Activated naive CD4-positive, alpha-beta T cell treated with anti-CD3 and anti-CD28 coated beads for 36 hours (primary cell): ENCODE measurements around the gene CYBRD1. TPM values are rescaled to one million over a fixed set of nuclear protein-coding genes. Genes with fewer than 3 reads are reported as not detected.

Source experiments
- CTCF ChIA-PET: fragments of 350-600 bp; sonication (Branson Sonifier 250); formaldehyde crosslinking; loops from one replicate; lab custom pipeline; 2021; ENCODE audit warnings: antibody characterized with exemption; lab: Charles Lee
- DNase-seq: peaks from one replicate; pipeline ENCODE4 v3.0.0-alpha.2; 2020
- H3K27ac Mint-ChIP-seq: one replicate; pipeline ENCODE4 v1.8.0; 2021; ENCODE audit warnings: mild to moderate bottlenecking, mixed read lengths
- H3K27me3 Mint-ChIP-seq: one replicate; pipeline ENCODE4 v1.8.0; 2021; ENCODE audit warnings: low read depth, mixed read lengths
- H3K36me3 Mint-ChIP-seq: one replicate; pipeline ENCODE4 v1.8.0; 2021; ENCODE audit warnings: low read depth, mixed read lengths
- H3K4me1 Mint-ChIP-seq: one replicate; pipeline ENCODE4 v1.8.0; 2021; ENCODE audit warnings: low read depth, mixed read lengths
- H3K4me3 Mint-ChIP-seq: one replicate; pipeline ENCODE4 v1.8.0; 2021; ENCODE audit warnings: mild to moderate bottlenecking, moderate library complexity, mixed read lengths
- H3K9me3 Mint-ChIP-seq: one replicate; pipeline ENCODE4 v1.8.0; 2021; ENCODE audit warnings: mixed read lengths
- intact Hi-C: fragments of 100-400 bp; cut with micrococcal nuclease; formaldehyde crosslinking; loops from one replicate; pipeline ENCODE4 v1.15.1; 2023
- total RNA-seq, 2 experiments: library from RNA; stranded (reverse); gene quantifications; one replicate each; pipeline ENCODE4 v1.2.3, GENCODE V29; 2021

Gene CYBRD1
- total RNA-seq, 2 experiments from 2014 or later = 0.76 to 0.77 TPM

DNA sequence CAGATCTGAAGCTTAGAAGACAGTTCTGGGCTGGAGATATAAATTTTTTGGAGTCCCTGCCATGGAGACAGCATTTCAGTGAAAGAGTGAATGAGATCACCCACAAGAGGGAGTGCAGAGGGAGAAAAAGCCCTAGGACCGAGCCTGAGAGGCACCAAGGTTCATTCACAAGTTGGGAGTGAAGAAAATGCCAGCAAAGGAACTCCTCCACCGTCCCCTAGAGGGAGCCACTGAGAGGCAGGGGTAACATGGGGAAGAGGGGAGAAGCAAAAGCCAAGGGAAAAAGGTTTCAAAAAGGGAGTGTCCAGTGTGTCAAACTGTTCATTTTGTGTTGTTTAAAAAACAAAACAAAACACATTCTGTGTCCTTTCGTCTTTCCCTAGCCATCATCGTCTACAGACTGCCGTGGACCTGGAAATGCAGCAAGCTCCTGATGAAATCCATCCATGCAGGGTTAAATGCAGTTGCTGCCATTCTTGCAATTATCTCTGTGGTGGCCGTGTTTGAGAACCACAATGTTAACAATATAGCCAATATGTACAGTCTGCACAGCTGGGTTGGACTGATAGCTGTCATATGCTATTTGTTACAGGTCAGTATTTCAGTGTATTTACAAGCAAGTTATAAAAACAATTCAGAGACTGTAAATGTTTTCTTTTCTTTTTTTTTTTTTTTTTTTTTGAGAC, 19.1 kb downstream of the CYBRD1 start:
- H3K27me3 Mint-ChIP-seq = peaks cover 8% of the 10 kb centered on the region
- CTCF ChIA-PET = interaction anchor here (0.6 to 1.1 kb wide), 4 partner anchors 11 to 1032 kb away, joined by 3 to 4 read pairs (median 4); no protein-coding TSS in a partner anchor
- no peaks in the 10 kb centered on the region for H3K4me1 Mint-ChIP-seq
- no peak overlapping the region for H3K27ac Mint-ChIP-seq
- no peak overlapping the region for H3K4me3 Mint-ChIP-seq
- H3K9me3 Mint-ChIP-seq = no peaks in the 10 kb centered on the region
- H3K36me3 Mint-ChIP-seq = no peaks in the 10 kb centered on the region
- DNase-seq = peak; percentile 23
- intact Hi-C loops = no loop called here

DNA sequence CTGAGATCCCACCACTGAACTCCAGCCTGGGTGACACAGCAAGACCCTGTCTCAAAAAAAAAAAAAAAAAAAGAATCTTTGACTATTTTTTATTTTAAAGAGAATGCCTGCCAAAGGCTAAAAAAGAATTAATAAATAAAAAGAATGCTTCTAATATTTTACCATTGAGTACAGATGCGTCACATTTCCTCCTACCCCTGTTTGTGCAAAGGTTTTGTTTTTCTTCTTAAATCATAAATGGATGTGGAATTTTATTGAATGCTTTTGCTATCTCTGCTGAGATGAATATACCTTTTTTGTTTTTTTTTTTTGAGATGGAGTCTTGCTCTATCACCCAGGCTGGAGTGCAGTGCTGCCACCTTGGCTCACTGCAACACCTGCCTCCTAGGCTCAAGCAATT, 22.8 kb downstream of the CYBRD1 start:
- CTCF ChIA-PET = interaction anchor here (0.6 kb wide), 1 partner anchor 17 kb away, joined by 3 read pairs; no protein-coding TSS in a partner anchor
- no peak for DNase-seq
- Mint-ChIP-seq H3K4me3 (no peak overlapping the region), H3K27me3 (peaks cover 5% of the 10 kb centered on the region), H3K9me3 (no peaks in the 10 kb centered on the region), H3K36me3 (no peaks in the 10 kb centered on the region), H3K27ac (no peak overlapping the region), H3K4me1 (no peaks in the 10 kb centered on the region)
- intact Hi-C loops = no loop called here

DNA sequence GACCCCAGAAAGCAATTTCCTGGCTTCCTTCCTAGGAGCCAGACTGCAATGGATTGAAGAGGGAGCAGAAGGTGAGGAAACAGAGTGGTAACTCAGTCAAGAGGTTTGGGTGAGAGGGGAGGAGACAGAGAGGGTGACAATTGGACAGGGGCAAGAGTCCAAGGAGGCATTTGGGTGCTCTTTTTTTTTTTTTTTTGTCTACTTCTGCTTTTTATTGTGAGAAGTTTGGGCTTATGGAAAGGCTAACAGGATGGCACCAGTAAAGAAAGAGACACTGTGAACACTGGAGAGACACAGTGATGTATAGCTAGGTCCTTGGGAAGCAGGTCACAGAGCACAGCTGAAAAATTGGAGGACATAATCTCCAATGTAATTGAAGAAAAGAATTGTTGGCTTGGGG, 25.0 kb downstream of the CYBRD1 start:
- CTCF ChIA-PET = interaction anchor here (0.6 kb wide), 1 partner anchor 558 kb away, joined by 3 read pairs; no protein-coding TSS in a partner anchor
- no peaks in the 10 kb centered on the region for H3K4me1 Mint-ChIP-seq
- H3K36me3 Mint-ChIP-seq = no peaks in the 10 kb centered on the region
- no peak overlapping the region for H3K4me3 Mint-ChIP-seq
- no peaks in the 10 kb centered on the region for H3K27me3 Mint-ChIP-seq
- intact Hi-C loops = no loop called here
- no peak overlapping the region for H3K27ac Mint-ChIP-seq
- no peaks in the 10 kb centered on the region for H3K9me3 Mint-ChIP-seq
- DNase-seq = no peak

DNA sequence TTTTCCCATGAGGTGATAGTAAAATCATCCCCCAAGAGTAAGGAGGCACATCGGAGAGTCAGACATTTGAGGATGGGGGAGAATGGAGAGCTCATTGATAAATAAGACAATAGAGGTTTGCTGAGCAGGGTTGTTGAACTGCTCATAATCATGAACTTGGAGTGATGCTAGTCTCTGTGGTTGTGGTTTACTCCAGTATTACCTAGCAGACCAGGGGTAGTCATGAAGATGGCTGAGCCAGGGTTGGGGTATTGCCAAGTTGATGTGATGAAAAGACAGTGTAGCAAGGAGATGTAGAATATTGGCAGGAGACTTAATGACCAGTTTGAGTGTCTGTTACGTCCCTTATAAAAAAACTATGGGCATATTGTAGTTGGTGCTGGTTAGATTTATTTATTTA, 25.4 kb downstream of the CYBRD1 start:
- DNase-seq = no peak
- no peaks in the 10 kb centered on the region for H3K27me3 Mint-ChIP-seq
- no peak overlapping the region for H3K4me3 Mint-ChIP-seq
- no peaks in the 10 kb centered on the region for H3K4me1 Mint-ChIP-seq
- no peak overlapping the region for H3K27ac Mint-ChIP-seq
- intact Hi-C loops = no loop called here
- no peaks in the 10 kb centered on the region for H3K9me3 Mint-ChIP-seq
- no peaks in the 10 kb centered on the region for H3K36me3 Mint-ChIP-seq
- CTCF ChIA-PET = interaction anchor here (0.6 to 0.8 kb wide), 2 partner anchors 87 to 160 kb away, joined by 3 read pairs; no protein-coding TSS in a partner anchor

DNA sequence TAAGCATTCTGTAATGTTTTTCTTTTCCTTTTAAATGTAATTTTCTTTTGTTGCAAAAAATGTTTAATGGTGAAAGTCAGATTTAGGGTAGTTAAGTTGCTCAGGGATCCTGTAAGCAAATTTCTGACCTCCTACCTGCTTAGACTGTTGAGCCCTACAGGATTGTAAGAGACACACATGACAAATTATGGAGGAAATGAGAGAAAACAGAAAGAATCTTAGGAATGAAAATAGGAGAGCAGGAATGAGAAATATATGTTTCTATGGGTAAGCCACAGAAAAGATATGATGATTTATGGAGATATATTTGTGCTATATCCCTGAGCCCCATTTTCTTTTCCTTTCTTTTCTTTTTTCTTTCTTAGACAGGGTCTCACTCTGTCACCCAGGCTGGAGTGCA, 28.3 kb downstream of the CYBRD1 start:
- no peaks in the 10 kb centered on the region for H3K9me3 Mint-ChIP-seq
- DNase-seq = no peak
- no peaks in the 10 kb centered on the region for H3K36me3 Mint-ChIP-seq
- intact Hi-C loops = no loop called here
- no peak overlapping the region for H3K4me3 Mint-ChIP-seq
- H3K27me3 Mint-ChIP-seq = no peaks in the 10 kb centered on the region
- no peak overlapping the region for H3K27ac Mint-ChIP-seq
- H3K4me1 Mint-ChIP-seq = no peaks in the 10 kb centered on the region
- CTCF ChIA-PET = interaction anchor here (1.4 kb wide), 1 partner anchor 8 kb away, joined by 3 read pairs; no protein-coding TSS in a partner anchor

DNA sequence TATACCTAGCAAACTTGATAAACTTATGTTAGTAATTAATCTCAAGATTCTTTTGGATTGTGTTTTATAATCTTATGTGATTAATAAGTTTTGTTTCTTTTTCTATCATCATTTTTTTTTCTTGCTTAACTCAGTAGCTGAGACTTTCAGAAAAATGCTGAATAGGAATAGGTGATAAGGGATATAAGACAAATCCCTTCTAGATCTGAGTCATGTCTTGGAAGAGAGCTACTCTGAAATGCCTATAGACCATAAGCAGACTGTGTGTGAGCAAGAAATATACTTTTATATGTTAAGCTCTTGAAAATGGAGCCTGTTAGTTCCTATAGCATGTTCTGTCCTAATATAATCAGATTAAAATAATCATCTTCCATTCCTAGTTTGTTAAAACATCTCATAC, 29.6 kb downstream of the CYBRD1 start:
- H3K4me1 Mint-ChIP-seq = no peaks in the 10 kb centered on the region
- H3K9me3 Mint-ChIP-seq = no peaks in the 10 kb centered on the region
- H3K36me3 Mint-ChIP-seq = no peaks in the 10 kb centered on the region
- H3K27ac Mint-ChIP-seq = no peak overlapping the region
- no peak for DNase-seq
- intact Hi-C loops = no loop called here
- no peak overlapping the region for H3K4me3 Mint-ChIP-seq
- H3K27me3 Mint-ChIP-seq = no peaks in the 10 kb centered on the region
- CTCF ChIA-PET = interaction anchor here (1.4 kb wide), 1 partner anchor 9 kb away, joined by 3 read pairs; no protein-coding TSS in a partner anchor

DNA sequence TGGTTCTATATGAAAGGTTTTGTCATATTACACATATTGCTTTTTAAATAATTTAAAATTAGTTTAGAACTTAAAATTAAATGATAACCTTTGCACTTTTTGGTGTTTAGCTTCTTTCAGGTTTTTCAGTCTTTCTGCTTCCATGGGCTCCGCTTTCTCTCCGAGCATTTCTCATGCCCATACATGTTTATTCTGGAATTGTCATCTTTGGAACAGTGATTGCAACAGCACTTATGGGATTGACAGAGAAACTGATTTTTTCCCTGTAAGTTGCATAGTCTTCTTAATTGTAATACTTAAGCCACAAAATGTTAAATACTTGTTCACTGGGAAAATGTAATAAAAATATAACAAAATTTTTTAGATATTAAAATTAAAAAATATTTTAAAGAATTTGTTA, 31.0 kb downstream of the CYBRD1 start:
- Mint-ChIP-seq H3K27me3 (no peaks in the 10 kb centered on the region), H3K9me3 (no peaks in the 10 kb centered on the region), H3K4me3 (no peak overlapping the region), H3K4me1 (no peaks in the 10 kb centered on the region), H3K27ac (no peak overlapping the region), H3K36me3 (no peaks in the 10 kb centered on the region)
- intact Hi-C loops = no loop called here
- CTCF ChIA-PET = no interaction called here
- DNase-seq = no peak

DNA sequence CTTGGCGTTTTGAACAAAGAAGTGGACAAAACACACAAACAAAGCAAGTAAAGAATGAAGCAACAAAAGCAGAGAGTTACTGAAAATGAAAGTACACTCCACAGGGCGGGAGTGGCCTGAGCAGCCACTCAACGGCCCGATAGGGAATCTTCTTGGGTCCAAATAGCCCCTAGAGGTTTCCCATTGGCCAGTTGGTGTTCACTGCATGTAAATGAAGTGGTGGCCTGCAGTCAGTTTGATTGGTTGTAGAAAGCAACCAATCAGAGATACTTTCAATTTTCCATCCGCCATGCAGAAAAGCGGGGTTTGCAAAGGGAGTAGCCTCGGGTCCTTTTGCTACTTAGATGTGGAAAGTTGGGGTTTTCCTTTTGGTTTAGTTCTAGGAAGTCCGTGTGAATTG, 31.6 kb downstream of the CYBRD1 start:
- H3K4me3 Mint-ChIP-seq = no peak overlapping the region
- intact Hi-C loops = no loop called here
- CTCF ChIA-PET = no interaction called here
- no peaks in the 10 kb centered on the region for H3K27me3 Mint-ChIP-seq
- no peak overlapping the region for H3K27ac Mint-ChIP-seq
- DNase-seq = no peak
- H3K36me3 Mint-ChIP-seq = no peaks in the 10 kb centered on the region
- H3K4me1 Mint-ChIP-seq = no peaks in the 10 kb centered on the region
- H3K9me3 Mint-ChIP-seq = no peaks in the 10 kb centered on the region

DNA sequence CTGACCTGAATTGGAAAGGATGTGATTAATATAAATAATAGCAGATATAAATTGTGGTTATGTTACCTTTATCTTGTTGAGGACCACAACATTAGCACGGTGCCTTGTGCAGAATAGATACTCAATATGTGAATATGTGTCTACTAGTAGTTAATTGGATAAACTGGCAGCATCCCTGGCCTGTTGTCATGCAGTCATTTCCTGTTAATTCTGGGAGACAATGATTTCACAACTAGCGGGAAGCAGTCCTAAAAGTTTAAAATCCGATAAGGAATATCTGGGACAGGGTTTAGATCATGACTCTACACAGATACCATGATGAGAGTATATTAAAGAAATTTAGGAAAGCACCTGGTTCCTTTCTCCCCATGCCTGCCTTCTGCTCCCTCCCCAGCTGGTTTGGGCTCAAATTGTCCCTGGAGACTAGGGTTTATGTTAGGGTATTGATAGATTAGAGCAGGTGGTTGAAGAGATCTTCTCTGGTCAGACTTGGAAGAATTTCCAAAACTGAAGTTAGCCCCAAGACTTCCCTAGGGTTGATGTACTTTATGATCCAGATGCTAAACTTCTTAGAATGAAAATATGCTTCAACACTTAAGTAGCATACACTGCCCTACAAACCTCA, 32.8 kb downstream of the CYBRD1 start:
- Mint-ChIP-seq H3K27ac (no peak overlapping the region), H3K36me3 (no peaks in the 10 kb centered on the region), H3K4me3 (no peak overlapping the region), H3K9me3 (no peaks in the 10 kb centered on the region), H3K27me3 (peaks cover 1% of the 10 kb centered on the region), H3K4me1 (no peaks in the 10 kb centered on the region)
- CTCF ChIA-PET = interaction anchor here (1.2 kb wide), 1 partner anchor 572 kb away, joined by 3 read pairs; no protein-coding TSS in a partner anchor
- intact Hi-C loops = no loop called here
- no peak for DNase-seq

DNA sequence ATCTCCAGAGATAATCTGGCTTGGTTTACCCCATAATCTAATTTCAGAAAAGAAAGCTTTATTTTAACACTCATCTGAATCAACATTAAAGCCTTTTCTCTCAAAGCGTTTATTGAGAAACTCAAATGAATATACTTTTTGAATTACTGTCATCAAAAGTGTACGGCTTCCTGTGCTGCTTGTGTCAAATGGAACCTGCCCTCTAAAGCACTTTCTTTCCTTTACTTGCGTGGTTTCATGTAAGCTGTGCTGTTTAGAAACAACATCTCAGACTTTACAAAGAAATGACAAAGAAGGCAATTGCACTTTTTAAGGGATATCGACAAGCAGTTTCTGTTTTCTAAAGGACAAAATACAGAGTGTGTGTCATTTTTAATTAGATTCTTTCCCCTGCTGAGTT, 35.1 kb downstream of the CYBRD1 start:
- Mint-ChIP-seq H3K9me3 (no peaks in the 10 kb centered on the region), H3K36me3 (no peaks in the 10 kb centered on the region), H3K4me3 (peak overlapping the region; percentile 3), H3K27ac (peak overlapping the region; percentile 50), H3K4me1 (no peaks in the 10 kb centered on the region), H3K27me3 (peaks cover 1% of the 10 kb centered on the region)
- CTCF ChIA-PET = no interaction called here
- DNase-seq = peak; percentile 32
- intact Hi-C loops = loop anchor here (1.0 kb wide), 1 partner anchor 238 kb away; no protein-coding TSS in a partner anchor

DNA sequence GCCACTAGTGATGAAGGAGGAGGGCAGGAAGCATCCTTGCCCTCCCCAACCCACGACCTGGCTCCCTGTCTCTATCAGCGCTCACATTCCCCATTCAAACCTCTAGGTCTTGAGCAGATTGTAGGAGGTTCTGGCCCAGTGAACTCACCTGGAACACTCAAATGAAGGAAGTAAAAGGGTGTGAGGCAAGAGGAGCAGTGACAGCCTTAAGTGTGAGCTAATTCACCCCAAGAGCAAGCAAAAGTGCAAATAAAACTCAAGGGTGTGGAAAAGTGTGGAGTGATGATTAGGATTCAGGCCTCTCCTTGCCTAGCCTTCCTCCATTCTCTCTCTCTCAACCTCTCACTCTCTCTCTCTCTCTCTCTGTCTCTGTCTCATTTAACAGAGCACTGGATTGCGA, 41.0 kb downstream of the CYBRD1 start:
- Mint-ChIP-seq H3K27ac (no peak overlapping the region), H3K27me3 (peaks cover 1% of the 10 kb centered on the region), H3K9me3 (no peaks in the 10 kb centered on the region), H3K4me3 (no peak overlapping the region), H3K4me1 (no peaks in the 10 kb centered on the region), H3K36me3 (no peaks in the 10 kb centered on the region)
- intact Hi-C loops = no loop called here
- DNase-seq = no peak
- CTCF ChIA-PET = no interaction called here

DNA sequence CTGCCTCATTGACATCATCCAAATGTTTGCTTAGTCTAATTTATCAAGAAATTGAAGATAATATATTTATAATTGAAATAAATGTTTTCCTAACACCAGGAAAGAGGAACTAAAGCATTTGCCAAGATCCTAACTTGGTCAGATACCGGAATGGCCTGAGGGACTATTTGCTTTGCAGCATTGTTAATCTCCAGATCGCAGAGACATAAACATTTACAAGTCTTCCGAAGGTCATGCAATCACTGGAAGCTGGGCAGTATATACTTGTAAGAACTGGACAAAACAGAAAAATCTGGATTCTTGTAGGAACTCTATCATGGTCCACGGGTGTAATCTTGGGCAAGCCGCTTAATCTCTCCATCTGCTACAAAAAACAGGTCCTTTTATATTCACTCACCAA, 42.2 kb downstream of the CYBRD1 start:
- H3K9me3 Mint-ChIP-seq = no peaks in the 10 kb centered on the region
- DNase-seq = no peak
- intact Hi-C loops = no loop called here
- H3K27me3 Mint-ChIP-seq = no peaks in the 10 kb centered on the region
- H3K27ac Mint-ChIP-seq = no peak overlapping the region
- H3K4me3 Mint-ChIP-seq = no peak overlapping the region
- no peaks in the 10 kb centered on the region for H3K4me1 Mint-ChIP-seq
- CTCF ChIA-PET = interaction anchor here (0.6 kb wide), 1 partner anchor 134 kb away, joined by 3 read pairs; no protein-coding TSS in a partner anchor
- H3K36me3 Mint-ChIP-seq = no peaks in the 10 kb centered on the region
